ENCODE results near the gene ADAM10. TPM values are rescaled to one million over a fixed set of nuclear protein-coding genes. Genes with fewer than 3 reads are reported as not detected.

The ADAM10 gene
- total RNA-seq, 2 experiments from 2014 or later: 141 to 151 TPM

DNA sequence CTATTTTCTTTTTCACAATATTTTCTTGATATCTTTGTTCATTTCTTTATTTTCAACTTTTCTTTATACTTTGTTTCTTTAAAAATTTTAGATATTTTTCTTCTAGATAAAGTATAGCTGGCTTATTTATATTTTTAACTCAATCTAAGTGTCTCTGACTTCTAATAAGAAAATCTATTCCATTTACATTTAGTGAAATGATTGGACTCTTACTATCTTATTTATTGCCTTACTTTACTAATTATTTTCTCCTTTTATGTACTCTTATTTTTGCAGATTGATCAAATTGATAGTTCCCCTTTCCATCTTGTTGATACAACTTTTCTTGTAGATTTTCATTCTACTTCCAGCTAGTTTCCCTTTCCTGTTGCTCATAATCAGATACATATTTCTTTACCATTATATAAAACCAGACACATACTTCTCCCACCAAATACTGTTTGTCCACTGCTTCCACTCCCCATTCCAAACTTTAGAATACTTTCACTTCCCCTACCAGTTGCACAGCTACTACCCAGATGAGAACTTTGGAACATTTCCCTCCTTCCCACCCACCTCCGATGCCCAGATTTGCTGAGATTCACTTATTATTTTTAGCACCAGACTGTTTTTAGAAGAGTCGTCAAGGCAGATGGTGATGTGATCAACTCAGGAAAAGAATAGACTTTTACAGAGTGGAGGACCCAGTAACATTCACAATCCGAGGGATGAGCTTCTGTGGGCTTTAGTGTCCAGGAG is 166.2 kb downstream of the ADAM10 start:
- CTCF ChIA-PET: interaction anchor here (0.8 kb wide), 1 partner anchor 179 kb away, joined by 3 read pairs; no protein-coding TSS in a partner anchor
- H3K27ac Mint-ChIP-seq: no peak overlapping the region
- peaks cover 5% of the 10 kb centered on the region for H3K9me3 Mint-ChIP-seq (ENCODE audit: low read depth)
- H3K36me3 Mint-ChIP-seq: peaks cover 7% of the 10 kb centered on the region
- H3K4me1 Mint-ChIP-seq: peaks cover 12% of the 10 kb centered on the region
- ATAC-seq (no peak), DNase-seq (no peak)
- H3K4me3 Mint-ChIP-seq: no peak overlapping the region
- no peaks in the 10 kb centered on the region for H3K27me3 Mint-ChIP-seq

DNA sequence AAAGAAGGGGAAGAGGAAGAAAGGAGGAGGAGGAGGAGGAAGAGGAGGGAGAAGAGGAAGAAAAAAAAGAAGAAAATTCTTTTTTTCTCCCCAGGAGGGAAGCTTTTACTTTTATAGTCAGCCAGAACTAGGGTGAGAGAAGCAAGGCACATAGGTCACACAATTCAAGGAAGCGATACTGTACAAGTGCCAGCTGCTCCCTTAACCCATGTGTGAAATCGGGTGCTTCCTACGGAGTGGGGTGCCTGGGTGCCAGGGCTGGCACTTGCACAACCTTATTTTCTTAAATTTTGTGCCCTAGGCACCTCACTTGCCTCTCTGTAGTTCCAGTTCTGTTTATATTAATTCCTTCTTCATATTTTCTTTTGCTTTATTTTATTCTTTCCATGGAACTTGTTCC is 167.3 kb downstream of the ADAM10 start:
- Mint-ChIP-seq H3K4me3 (no peak overlapping the region), H3K4me1 (peaks cover 12% of the 10 kb centered on the region), H3K27ac (no peak overlapping the region), H3K9me3 (ENCODE audit: low read depth) (peaks cover 5% of the 10 kb centered on the region), H3K27me3 (no peaks in the 10 kb centered on the region), H3K36me3 (peaks cover 7% of the 10 kb centered on the region)
- DNase-seq (no peak), ATAC-seq (no peak)
- CTCF ChIA-PET: no interaction called here

DNA sequence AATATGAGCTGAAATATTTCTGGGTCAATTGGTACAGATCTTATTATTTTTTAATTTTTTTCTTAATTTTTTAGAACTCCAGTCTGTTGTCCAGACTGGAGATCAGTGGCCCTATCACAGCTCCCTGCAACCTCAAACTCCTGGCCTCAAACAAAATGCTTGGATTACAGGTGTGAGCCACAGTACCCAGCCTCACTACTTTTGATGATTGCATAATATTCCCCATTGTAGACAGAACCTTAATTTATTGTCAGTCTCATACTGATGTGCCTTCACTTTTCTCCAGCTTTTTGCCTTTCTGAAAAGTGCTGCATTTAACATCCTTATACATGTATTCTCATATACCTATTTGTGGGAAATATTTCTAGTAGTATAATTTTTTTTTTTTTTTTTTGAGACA is 172.8 kb downstream of the ADAM10 start:
- no peak overlapping the region for H3K4me3 Mint-ChIP-seq
- H3K27ac Mint-ChIP-seq: no peak overlapping the region
- H3K9me3 Mint-ChIP-seq (ENCODE audit: low read depth): no peaks in the 10 kb centered on the region
- ATAC-seq (no peak), DNase-seq (no peak)
- H3K27me3 Mint-ChIP-seq: no peaks in the 10 kb centered on the region
- H3K36me3 Mint-ChIP-seq: peaks cover 2% of the 10 kb centered on the region
- CTCF ChIA-PET: interaction anchor here (1.1 kb wide), 1 partner anchor 12 kb away, joined by 4 read pairs; no protein-coding TSS in a partner anchor
- H3K4me1 Mint-ChIP-seq: peaks cover 5% of the 10 kb centered on the region

DNA sequence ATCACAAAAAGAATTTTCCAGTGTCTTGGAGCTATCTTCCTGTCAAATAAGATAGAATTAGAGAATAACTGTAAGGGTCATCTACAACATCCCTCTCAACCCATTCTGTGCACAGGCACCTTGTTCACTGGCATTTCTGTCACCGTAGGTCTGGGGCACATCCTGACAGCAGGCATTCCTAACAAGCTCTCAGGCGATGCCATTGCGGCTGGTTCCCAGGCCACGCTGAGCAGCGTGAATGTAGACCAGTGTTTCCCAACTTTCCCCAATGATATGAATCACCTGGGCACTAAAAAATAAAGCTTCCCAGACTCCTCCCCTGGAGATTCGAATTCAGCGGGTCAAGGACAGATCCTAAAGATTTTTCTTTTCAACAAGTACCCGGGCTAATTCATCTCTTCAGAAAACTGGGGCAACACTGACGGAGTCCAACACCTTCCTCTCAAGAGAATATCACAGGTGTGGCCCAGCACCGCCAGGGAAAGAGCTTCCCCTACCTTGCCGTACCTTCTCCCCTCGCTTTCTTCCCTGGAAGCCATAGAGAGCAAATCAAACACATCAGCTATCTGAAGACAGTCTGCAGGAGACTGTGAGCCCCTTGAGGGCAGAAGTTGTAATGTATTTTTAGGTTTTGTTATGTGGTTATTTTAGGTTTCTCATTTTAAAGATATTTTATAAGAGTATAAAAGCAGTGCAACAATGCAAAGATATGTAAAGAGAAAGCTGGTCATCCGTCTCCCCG is 174.3 kb downstream of the ADAM10 start:
- H3K36me3 Mint-ChIP-seq: peaks cover 2% of the 10 kb centered on the region
- ATAC-seq: no peak
- no peaks in the 10 kb centered on the region for H3K27me3 Mint-ChIP-seq
- peaks cover 5% of the 10 kb centered on the region for H3K4me1 Mint-ChIP-seq
- H3K27ac Mint-ChIP-seq: no peak overlapping the region
- no peak overlapping the region for H3K4me3 Mint-ChIP-seq
- DNase-seq: no peak
- no peaks in the 10 kb centered on the region for H3K9me3 Mint-ChIP-seq (ENCODE audit: low read depth)
- CTCF ChIA-PET: interaction anchor here (1.1 to 1.6 kb wide), 3 partner anchors 10 to 30 kb away, joined by 3 to 6 read pairs (median 4); no protein-coding TSS in a partner anchor

DNA sequence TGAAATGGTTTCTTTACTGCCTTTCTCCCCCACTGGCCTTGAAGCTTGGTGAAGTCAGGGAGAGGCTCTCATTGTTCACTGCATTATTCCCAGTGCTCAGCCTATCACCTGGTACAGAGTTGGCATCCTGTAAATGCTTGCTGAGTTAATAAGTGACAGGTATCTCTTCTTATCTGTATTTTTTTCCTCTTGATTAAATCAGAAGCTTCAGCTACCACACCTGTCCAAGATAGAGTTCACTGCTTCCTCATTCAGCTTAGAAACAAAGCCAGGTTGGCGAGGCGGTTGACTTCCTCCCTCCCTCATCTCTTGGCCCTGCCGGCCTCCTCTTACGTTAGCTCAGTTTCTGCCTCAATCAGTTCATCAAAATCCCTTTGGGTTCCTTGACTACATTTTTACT is 174.9 kb downstream of the ADAM10 start:
- H3K27ac Mint-ChIP-seq: no peak overlapping the region
- CTCF ChIA-PET: interaction anchor here (1.1 to 1.6 kb wide), 3 partner anchors 10 to 29 kb away, joined by 3 to 6 read pairs (median 4); no protein-coding TSS in a partner anchor

DNA sequence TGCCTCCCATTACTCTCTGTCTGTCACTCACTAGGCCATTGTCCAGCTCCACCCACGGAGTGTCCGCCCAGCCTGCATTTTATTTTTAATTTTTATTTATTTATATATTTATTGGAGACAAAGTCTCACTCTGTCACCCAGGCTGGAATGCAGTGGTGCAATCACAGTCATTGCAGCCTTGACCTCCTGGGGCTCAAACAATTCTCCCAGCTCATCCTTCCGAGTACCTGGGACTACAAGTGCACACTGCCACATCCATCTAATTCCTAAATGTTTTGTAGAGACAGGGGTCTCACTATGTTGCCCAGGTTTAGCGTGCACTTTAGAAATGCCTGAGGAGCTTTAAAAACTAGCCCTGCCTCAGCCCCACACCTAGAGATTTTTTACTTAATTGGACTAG is 176.2 kb downstream of the ADAM10 start:
- H3K36me3 Mint-ChIP-seq: peaks cover 4% of the 10 kb centered on the region
- no peak overlapping the region for H3K4me3 Mint-ChIP-seq
- peaks cover 9% of the 10 kb centered on the region for H3K4me1 Mint-ChIP-seq
- CTCF ChIA-PET: no interaction called here
- ATAC-seq (no peak), DNase-seq (no peak)
- H3K9me3 Mint-ChIP-seq (ENCODE audit: low read depth): peaks cover 2% of the 10 kb centered on the region
- no peaks in the 10 kb centered on the region for H3K27me3 Mint-ChIP-seq
- no peak overlapping the region for H3K27ac Mint-ChIP-seq

More for the DNA sequence above, 174.9 kb downstream of the ADAM10 start:
- Mint-ChIP-seq H3K36me3 (peaks cover 2% of the 10 kb centered on the region), H3K4me1 (peaks cover 5% of the 10 kb centered on the region), H3K4me3 (no peak overlapping the region), H3K27me3 (no peaks in the 10 kb centered on the region), H3K9me3 (ENCODE audit: low read depth) (no peaks in the 10 kb centered on the region)
- DNase-seq (no peak), ATAC-seq (no peak)

DNA sequence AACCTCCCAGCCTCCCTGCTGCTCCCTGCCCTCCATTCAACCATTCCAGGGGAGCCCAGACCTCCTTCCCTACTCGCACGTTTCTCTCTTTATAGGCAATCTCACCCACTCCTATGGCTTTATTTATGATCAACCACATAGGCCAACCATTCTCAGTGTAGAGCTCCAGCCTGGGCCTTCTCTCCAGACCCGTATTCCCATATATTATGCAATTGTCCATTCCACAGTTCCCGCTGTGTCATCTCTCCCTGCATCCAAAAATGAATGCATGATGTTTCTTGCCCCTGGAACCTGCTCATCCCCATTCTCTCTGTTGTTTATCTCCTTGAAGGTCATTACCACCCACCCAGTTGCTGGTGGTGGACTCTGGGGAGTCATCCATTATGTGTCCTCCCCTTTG is 177.0 kb downstream of the ADAM10 start:
- ATAC-seq (no peak), DNase-seq (no peak)
- Mint-ChIP-seq H3K9me3 (ENCODE audit: low read depth) (peaks cover 2% of the 10 kb centered on the region), H3K27me3 (no peaks in the 10 kb centered on the region), H3K4me3 (no peak overlapping the region), H3K4me1 (peaks cover 14% of the 10 kb centered on the region), H3K27ac (no peak overlapping the region), H3K36me3 (peaks cover 4% of the 10 kb centered on the region)
- CTCF ChIA-PET: no interaction called here

DNA sequence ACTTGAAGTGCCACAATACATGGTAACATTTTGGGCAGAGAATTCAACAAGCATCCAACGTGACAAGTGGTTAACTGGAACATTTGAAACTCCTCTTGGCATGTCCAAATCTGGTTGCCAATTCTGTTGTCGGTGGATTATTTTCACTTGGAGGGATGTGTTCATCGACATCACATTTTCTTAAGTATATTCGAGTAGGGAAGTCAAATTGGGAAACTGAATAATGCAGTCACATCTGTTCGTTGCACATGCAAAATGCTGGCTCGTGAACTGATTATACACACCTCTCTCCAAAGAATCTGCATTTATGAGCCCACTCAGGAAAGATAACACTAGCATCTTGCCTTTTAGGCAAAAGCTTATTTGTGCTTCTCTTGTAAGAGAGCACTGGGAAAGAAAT is 178.0 kb downstream of the ADAM10 start:
- CTCF ChIA-PET: no interaction called here
- Mint-ChIP-seq H3K36me3 (peaks cover 2% of the 10 kb centered on the region), H3K27ac (no peak overlapping the region), H3K27me3 (no peaks in the 10 kb centered on the region), H3K4me1 (peaks cover 15% of the 10 kb centered on the region), H3K9me3 (ENCODE audit: low read depth) (peaks cover 2% of the 10 kb centered on the region), H3K4me3 (no peak overlapping the region)
- no peak for DNase-seq
- no peak for ATAC-seq

DNA sequence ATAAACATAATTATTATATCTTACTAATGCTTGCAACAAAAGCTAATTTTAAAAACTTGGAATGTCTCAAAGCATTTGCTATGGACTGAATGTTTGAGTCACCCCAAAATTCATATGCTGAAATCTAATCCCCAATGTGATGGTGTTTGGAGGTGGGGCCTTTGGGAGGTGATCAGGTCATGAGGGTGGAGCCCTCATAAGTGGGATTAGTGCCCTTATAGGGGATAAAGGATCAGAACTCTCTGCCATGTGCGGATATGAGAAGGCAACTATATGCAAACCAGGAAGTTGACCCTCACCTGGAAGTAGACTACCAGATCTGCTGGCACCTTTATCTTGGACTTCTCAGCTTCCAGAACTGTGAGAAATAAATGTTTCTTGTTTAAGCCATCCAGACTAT is 180.1 kb downstream of the ADAM10 start:
- no peak for ATAC-seq
- CTCF ChIA-PET: interaction anchor here (0.8 kb wide), 1 partner anchor 11 kb away, joined by 3 read pairs; no protein-coding TSS in a partner anchor
- Mint-ChIP-seq H3K36me3 (peaks cover 2% of the 10 kb centered on the region), H3K4me3 (no peak overlapping the region), H3K9me3 (ENCODE audit: low read depth) (peaks cover 2% of the 10 kb centered on the region), H3K4me1 (peaks cover 10% of the 10 kb centered on the region), H3K27ac (no peak overlapping the region), H3K27me3 (no peaks in the 10 kb centered on the region)
- no peak for DNase-seq

DNA sequence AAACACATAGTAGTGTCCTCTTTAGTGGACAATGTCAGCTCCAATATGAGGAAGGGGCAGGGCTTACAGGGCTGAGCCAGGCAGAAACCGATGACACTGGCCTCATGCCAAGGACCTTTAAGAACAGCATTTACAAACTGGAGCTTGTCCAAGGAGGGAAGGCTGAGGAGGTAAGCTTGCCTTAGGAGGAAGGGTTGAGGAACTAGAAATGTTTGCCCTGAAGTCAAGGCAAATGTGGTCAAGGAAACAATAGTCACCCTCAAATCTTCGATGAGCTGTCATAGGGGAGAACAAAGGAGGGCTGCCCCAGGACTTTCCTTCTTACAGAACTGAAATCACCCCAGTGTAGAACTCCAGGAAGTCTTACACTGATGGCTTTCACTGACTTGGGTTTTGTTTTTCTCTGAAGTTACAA is 181.3 kb downstream of the ADAM10 start:
- Mint-ChIP-seq H3K36me3 (peaks cover 2% of the 10 kb centered on the region), H3K4me3 (no peak overlapping the region), H3K27me3 (no peaks in the 10 kb centered on the region), H3K9me3 (ENCODE audit: low read depth) (peaks cover 2% of the 10 kb centered on the region), H3K4me1 (peaks cover 10% of the 10 kb centered on the region), H3K27ac (peak overlapping the region; percentile 41)
- no peak for ATAC-seq
- DNase-seq: no peak
- CTCF ChIA-PET: no interaction called here

DNA sequence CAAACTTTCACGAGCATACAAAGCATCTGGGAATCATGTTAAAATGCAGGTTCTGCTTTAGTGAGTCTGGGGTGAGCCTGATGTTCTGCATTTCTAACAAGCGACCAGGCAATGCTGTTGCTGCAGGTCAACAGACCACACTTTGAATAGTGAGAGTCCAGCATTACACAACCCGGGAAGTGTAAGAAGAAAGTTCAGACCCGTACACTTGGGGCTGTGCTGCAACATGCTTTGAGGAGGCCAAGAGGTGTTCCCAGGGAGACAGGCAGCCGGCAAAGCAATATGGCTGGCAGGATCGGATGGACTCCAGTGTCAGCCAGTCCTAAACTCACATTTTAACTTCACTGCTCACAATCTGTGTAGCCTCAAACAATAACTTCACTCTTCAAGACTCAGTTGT is 183.5 kb downstream of the ADAM10 start:
- peaks cover 2% of the 10 kb centered on the region for H3K36me3 Mint-ChIP-seq
- peaks cover 2% of the 10 kb centered on the region for H3K9me3 Mint-ChIP-seq (ENCODE audit: low read depth)
- CTCF ChIA-PET: no interaction called here
- no peak overlapping the region for H3K4me3 Mint-ChIP-seq
- DNase-seq: no peak
- H3K4me1 Mint-ChIP-seq: peaks cover 10% of the 10 kb centered on the region
- no peak for ATAC-seq
- H3K27me3 Mint-ChIP-seq: peaks cover 3% of the 10 kb centered on the region
- H3K27ac Mint-ChIP-seq: no peak overlapping the region

DNA sequence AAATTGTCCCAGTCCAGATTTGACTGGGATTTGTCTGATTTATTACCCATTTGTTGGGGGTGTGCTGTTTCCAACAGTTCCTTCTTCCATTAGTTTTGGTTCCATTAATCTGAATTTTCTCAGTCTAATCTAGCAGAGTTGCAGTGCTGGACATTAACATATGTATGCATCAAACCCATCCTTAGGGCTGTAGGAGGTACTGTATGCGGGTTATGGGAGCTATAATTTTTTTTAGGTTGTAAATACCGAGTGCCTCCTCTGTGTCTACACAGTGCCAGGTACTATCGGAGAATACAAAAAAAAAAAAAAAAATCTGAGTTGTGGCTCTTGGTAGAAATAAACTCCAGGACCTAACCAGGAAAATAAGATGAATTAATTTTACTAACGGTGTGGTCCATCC is 183.9 kb downstream of the ADAM10 start:
- Mint-ChIP-seq H3K36me3 (peaks cover 4% of the 10 kb centered on the region), H3K4me3 (no peak overlapping the region), H3K27me3 (peaks cover 4% of the 10 kb centered on the region), H3K4me1 (peaks cover 10% of the 10 kb centered on the region), H3K27ac (no peak overlapping the region), H3K9me3 (ENCODE audit: low read depth) (peaks cover 2% of the 10 kb centered on the region)
- no peak for ATAC-seq
- no peak for DNase-seq
- CTCF ChIA-PET: no interaction called here

DNA sequence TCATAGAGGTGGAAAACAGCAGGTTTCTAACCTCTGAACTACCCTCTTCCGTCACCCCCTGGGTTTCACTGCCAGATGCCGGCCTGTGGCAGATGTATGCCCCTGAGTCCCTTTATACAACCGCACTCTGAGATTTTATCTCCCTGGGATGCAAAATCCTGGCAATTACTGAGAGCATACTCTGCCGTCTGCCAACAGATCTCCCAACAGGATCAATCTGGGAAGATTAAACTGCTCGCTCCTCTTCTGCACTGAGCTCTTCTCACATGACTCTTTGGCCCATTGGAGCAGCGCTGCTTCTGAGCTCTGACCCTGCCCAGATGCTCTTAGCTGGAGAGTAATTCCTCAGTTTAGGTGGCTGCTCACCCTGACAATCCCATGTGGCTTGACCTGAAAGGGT is 184.5 kb downstream of the ADAM10 start:
- Mint-ChIP-seq H3K27me3 (peaks cover 4% of the 10 kb centered on the region), H3K4me1 (peaks cover 10% of the 10 kb centered on the region), H3K4me3 (no peak overlapping the region), H3K9me3 (ENCODE audit: low read depth) (peaks cover 2% of the 10 kb centered on the region), H3K27ac (no peak overlapping the region), H3K36me3 (peaks cover 4% of the 10 kb centered on the region)
- ATAC-seq (no peak), DNase-seq (no peak)
- CTCF ChIA-PET: no interaction called here

DNA sequence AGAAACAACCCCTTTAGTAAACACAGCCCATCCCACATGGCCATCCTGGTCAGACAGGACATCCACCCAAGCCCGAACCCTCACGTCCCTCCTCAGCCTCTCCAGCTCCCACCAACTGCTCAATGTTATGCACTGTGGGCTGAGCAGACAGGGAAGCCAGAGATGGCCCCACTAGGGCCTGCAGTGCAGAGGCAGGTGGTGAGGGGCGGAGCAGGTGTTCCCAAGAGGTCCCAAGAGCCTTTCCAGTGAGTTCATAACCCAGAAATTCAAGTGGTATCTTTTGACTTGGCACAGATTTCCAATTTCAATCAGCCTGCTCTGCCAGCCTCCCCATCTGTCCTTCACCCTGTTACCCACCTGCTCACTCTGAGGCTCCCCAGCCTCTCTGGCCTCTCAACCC is 187.4 kb downstream of the ADAM10 start:
- Mint-ChIP-seq H3K4me3 (no peak overlapping the region), H3K36me3 (peaks cover 2% of the 10 kb centered on the region), H3K9me3 (ENCODE audit: low read depth) (no peaks in the 10 kb centered on the region), H3K27me3 (peaks cover 4% of the 10 kb centered on the region), H3K4me1 (no peaks in the 10 kb centered on the region), H3K27ac (no peak overlapping the region)
- CTCF ChIA-PET: interaction anchor here (0.7 kb wide), 1 partner anchor 317 kb away, joined by 4 read pairs; no protein-coding TSS in a partner anchor
- DNase-seq: no peak
- no peak for ATAC-seq

All from activated CD8-positive, alpha-beta memory T cell treated with anti-CD3 and anti-CD28 coated beads, Interleukin-2, amount 10 ng/mL, durations not matched to agents 7 days and 5 days (primary cell).